H9 (cell line): Measurements from ENCODE around the gene MARF1. TPM values are rescaled to one million over a fixed set of nuclear protein-coding genes. Genes with fewer than 3 reads are reported as not detected.

Experiments
- DNase-seq: peaks from one replicate; pipeline ENCODE4 v3.0.0-alpha.2; 2017
- H2AFZ ChIP-seq: one replicate; pipeline ENCODE4 v1.6.1; 2013; ENCODE audit warnings: mild to moderate bottlenecking, low read length, control low read depth, moderate library complexity
- H2AK5ac ChIP-seq: 2 replicates; pipeline ENCODE4 v1.6.1; 2013; ENCODE audit warnings: low read length, control low read depth, mixed read lengths; ENCODE audit not compliant: insufficient read length
- H2BK120ac ChIP-seq: one replicate; pipeline ENCODE4 v1.6.1; 2013; ENCODE audit warnings: low read depth, mild to moderate bottlenecking, low read length, control low read depth, inconsistent platforms; ENCODE audit not compliant: poor library complexity, severe bottlenecking
- H2BK12ac ChIP-seq: 2 replicates; pipeline ENCODE4 v1.6.1; 2013; ENCODE audit warnings: low read length, control low read depth, mixed read lengths, low read depth; ENCODE audit not compliant: insufficient read length
- H2BK15ac ChIP-seq: 2 replicates; pipeline ENCODE4 v1.6.1; 2013; ENCODE audit warnings: low read depth, low read length, control low read depth
- H2BK20ac ChIP-seq: one replicate; pipeline ENCODE4 v1.6.1; 2013; ENCODE audit warnings: low read depth, mild to moderate bottlenecking, low read length, control low read depth, inconsistent platforms; ENCODE audit not compliant: poor library complexity, severe bottlenecking
- H2BK5ac ChIP-seq: 2 replicates; pipeline ENCODE4 v1.6.1; 2013; ENCODE audit warnings: low read length, control low read depth, mixed read lengths; ENCODE audit not compliant: insufficient read length
- H3K14ac ChIP-seq: 2 replicates; pipeline ENCODE4 v1.6.1; 2013; ENCODE audit warnings: low read length, control low read depth; ENCODE audit not compliant: insufficient read depth
- H3K18ac ChIP-seq: 2 replicates; pipeline ENCODE4 v1.6.1; 2013; ENCODE audit warnings: low read depth, mild to moderate bottlenecking, mixed read lengths, low read length, control low read depth; ENCODE audit not compliant: insufficient read length
- H3K23ac ChIP-seq: 2 replicates; pipeline ENCODE4 v1.6.1; 2013; ENCODE audit warnings: low read length, control low read depth, mixed read lengths, low read depth; ENCODE audit not compliant: insufficient read length
- H3K23me2 ChIP-seq: 2 replicates; pipeline ENCODE4 v1.6.1; 2013; ENCODE audit warnings: low read depth, mild to moderate bottlenecking, mixed read lengths, low read length, control low read depth; ENCODE audit not compliant: insufficient read length, poor library complexity, severe bottlenecking
- H3K27ac ChIP-seq: 2 replicates; pipeline ENCODE4 v1.5.1; 2013; ENCODE audit warnings: low read length, control low read depth, mixed read lengths, low read depth; ENCODE audit not compliant: insufficient read length
- H3K27me3 ChIP-seq: 2 replicates; pipeline ENCODE4 v1.6.1; 2013; ENCODE audit warnings: low read length, control low read depth, inconsistent platforms; ENCODE audit not compliant: insufficient read depth
- H3K4ac ChIP-seq: 2 replicates; pipeline ENCODE4 v1.6.1; 2013; ENCODE audit warnings: low read depth, mild to moderate bottlenecking, control low read depth, inconsistent platforms, low read length, moderate library complexity
- H3K4me1 ChIP-seq: 2 replicates; pipeline ENCODE4 v1.6.1; 2013; ENCODE audit warnings: low read length, control low read depth, inconsistent platforms; ENCODE audit not compliant: insufficient read depth
- H3K4me2 ChIP-seq: 2 replicates; pipeline ENCODE4 v1.6.1; 2013; ENCODE audit warnings: low read length, control low read depth, mixed read lengths; ENCODE audit not compliant: insufficient read length, insufficient read depth
- H3K56ac ChIP-seq: 2 replicates; pipeline ENCODE4 v1.6.1; 2013; ENCODE audit warnings: low read depth, mild to moderate bottlenecking, mixed read lengths, low read length, control low read depth; ENCODE audit not compliant: insufficient read length
- H3K79me1 ChIP-seq: 2 replicates; pipeline ENCODE4 v1.6.1; 2013; ENCODE audit warnings: low read depth, mild to moderate bottlenecking, moderate library complexity, low read length, control low read depth, inconsistent platforms; ENCODE audit not compliant: insufficient read depth, poor library complexity, severe bottlenecking
- H3K79me2 ChIP-seq: 2 replicates; pipeline ENCODE4 v1.6.1; 2013; ENCODE audit warnings: low read length, control low read depth, inconsistent platforms; ENCODE audit not compliant: insufficient read depth
- H3K9ac ChIP-seq: 2 replicates; pipeline ENCODE4 v1.6.1; 2013; ENCODE audit warnings: low read length, control low read depth, mixed read lengths; ENCODE audit not compliant: insufficient read length; ENCODE audit errors: extremely low read depth
- H3K9me3 ChIP-seq: one replicate; pipeline ENCODE4 v1.6.1; 2013; ENCODE audit warnings: low read depth, low read length, inconsistent platforms; ENCODE audit not compliant: control insufficient read depth
- H3T11ph ChIP-seq: one replicate; pipeline ENCODE4 v1.6.1; 2013; ENCODE audit warnings: mild to moderate bottlenecking, low read length, control low read depth, inconsistent platforms
- H4K20me1 ChIP-seq: one replicate; pipeline ENCODE4 v1.6.1; 2013; ENCODE audit not compliant: control insufficient read depth, insufficient read length, insufficient read depth
- H4K5ac ChIP-seq: 2 replicates; pipeline ENCODE4 v1.6.1; 2013; ENCODE audit warnings: low read depth, mild to moderate bottlenecking, mixed read lengths, low read length, control low read depth; ENCODE audit not compliant: insufficient read length
- H4K8ac ChIP-seq: replicated peaks from 2 replicates; pipeline ENCODE4 v1.6.1; 2013; ENCODE audit warnings: low read length, control low read depth, mixed read lengths, low read depth; ENCODE audit not compliant: insufficient read length
- H4K91ac ChIP-seq: 2 replicates; pipeline ENCODE4 v1.6.1; 2013; ENCODE audit warnings: low read depth, mild to moderate bottlenecking, moderate library complexity, mixed read lengths, low read length, control low read depth; ENCODE audit not compliant: insufficient read length
- H3K27ac Mint-ChIP-seq, 3 experiments: 2 replicates in 2 of 3; 3 replicates in 1 of 3; pipeline ENCODE4 v1.8.0; 2020 to 2021; ENCODE audit warnings: mixed read lengths in 3 of 3, mild to moderate bottlenecking in 1 of 3, moderate library complexity in 1 of 3
- H3K27me3 Mint-ChIP-seq: 2 replicates; pipeline ENCODE4 v1.8.0; 2021; ENCODE audit warnings: low read depth, mild to moderate bottlenecking, moderate library complexity, mixed read lengths
- H3K36me3 Mint-ChIP-seq, 3 experiments: 2 replicates in 2 of 3; 3 replicates in 1 of 3; pipeline ENCODE4 v1.8.0; 2020 to 2021; ENCODE audit warnings: low read depth in 3 of 3, mixed read lengths in 3 of 3; ENCODE audit not compliant: insufficient read depth in 1 of 3
- H3K4me1 Mint-ChIP-seq, 2 experiments: 2 replicates each; pipeline ENCODE4 v1.8.0; 2020; ENCODE audit warnings: mixed read lengths in 2 of 2
- H3K4me3 Mint-ChIP-seq, 2 experiments: 2 replicates in 1 of 2; 3 replicates in 1 of 2; pipeline ENCODE4 v1.8.0; 2020 to 2021; ENCODE audit warnings: mild to moderate bottlenecking in 2 of 2, mixed read lengths in 2 of 2, moderate library complexity in 1 of 2
- H3K9me3 Mint-ChIP-seq, 2 experiments: 2 replicates in 1 of 2; 3 replicates in 1 of 2; pipeline ENCODE4 v1.8.0; 2020; ENCODE audit warnings: mild to moderate bottlenecking in 2 of 2, mixed read lengths in 2 of 2, moderate library complexity in 1 of 2
- WGBS: extraction: QIAGEN DNeasy Blood & Tissue Kit; methylation state at CpG from one replicate; pipeline ENCODE4 v1.1.7; 2013; ENCODE audit warnings: missing lambda C conversion rate, low lambda C conversion rate, mixed read lengths; ENCODE audit not compliant: insufficient read length; ENCODE audit errors: extremely low coverage; 5-methylcytosine and 5-hydroxymethylcytosine counted together
- total RNA-seq: library from RNA; stranded (reverse); gene quantifications from 2 replicates; pipeline ENCODE4 v1.2.1, GENCODE V29; 2021
- TF ChIP-seq, protein P1 (sequence below): fragments of 200-600 bp; sonication (generic); conservative IDR thresholded peaks from 3 replicates; pipeline ENCODE4 v1.8.0; 2021; ENCODE audit warnings: antibody characterized with exemption, mild to moderate bottlenecking

Gene MARF1
- total RNA-seq, 1 experiment from 2014 or later: 23.3 TPM

DNA sequence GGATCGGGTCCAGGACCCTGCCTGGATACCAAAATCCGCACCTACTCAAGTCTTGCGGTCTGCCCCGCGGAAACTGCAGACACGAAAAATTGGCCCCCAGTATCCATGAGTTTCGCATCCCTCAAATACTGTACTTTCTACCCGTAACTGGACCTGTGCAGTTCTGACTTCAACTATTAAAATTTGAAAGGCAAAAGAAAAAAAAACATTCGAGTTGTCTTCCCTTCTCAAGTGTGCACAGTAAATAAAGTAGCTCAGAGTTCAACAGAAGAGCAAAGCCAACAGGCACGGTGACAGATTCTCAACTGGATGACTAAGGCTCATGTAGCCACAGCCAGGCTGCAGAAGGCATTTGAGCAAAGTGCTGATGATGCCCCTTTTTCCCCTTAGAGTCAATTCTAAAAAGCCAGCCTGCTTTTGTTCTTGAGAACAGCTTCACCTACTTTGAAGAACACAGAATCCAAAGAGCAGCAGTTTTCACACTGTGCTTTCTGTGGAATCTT is 32.5 kb downstream of the MARF1 start:
- H4K20me1 ChIP-seq: no peaks in the 10 kb centered on the region
- H4K8ac ChIP-seq: no peak overlapping the region
- H2BK15ac ChIP-seq: no peak overlapping the region
- H3K14ac ChIP-seq: no peak overlapping the region
- H3T11ph ChIP-seq: no peak overlapping the region
- no peak overlapping the region for H2BK5ac ChIP-seq
- H3K9me3 ChIP-seq: no peaks in the 10 kb centered on the region
- Mint-ChIP-seq H3K9me3 (no peaks in the 10 kb centered on the region), H3K36me3 (peaks cover 16 to 79% (median 59%) of the 10 kb centered on the region in 3 experiments; a peak in 6 of 7 replicates), H3K4me1 (peaks cover 3 to 11% of the 10 kb centered on the region in 2 experiments), H3K4me3 (no peak overlapping the region), H3K27ac (no peak overlapping the region; a peak in 1 of 7 replicates), H3K27me3 (no peaks in the 10 kb centered on the region)
- H3K27me3 ChIP-seq: no peaks in the 10 kb centered on the region
- no peak overlapping the region for H3K23ac ChIP-seq
- H3K79me2 ChIP-seq: no peaks in the 10 kb centered on the region
- no peak overlapping the region for H2AFZ ChIP-seq
- H3K56ac ChIP-seq: no peak overlapping the region
- H3K79me1 ChIP-seq: no peaks in the 10 kb centered on the region
- WGBS: no CpG with 5 or more reads among the region's 10 CpGs
- H3K4me1 ChIP-seq: no peaks in the 10 kb centered on the region
- no peak overlapping the region for H2BK20ac ChIP-seq
- no peak overlapping the region for H2BK120ac ChIP-seq
- TF ChIP-seq, protein P1, sequence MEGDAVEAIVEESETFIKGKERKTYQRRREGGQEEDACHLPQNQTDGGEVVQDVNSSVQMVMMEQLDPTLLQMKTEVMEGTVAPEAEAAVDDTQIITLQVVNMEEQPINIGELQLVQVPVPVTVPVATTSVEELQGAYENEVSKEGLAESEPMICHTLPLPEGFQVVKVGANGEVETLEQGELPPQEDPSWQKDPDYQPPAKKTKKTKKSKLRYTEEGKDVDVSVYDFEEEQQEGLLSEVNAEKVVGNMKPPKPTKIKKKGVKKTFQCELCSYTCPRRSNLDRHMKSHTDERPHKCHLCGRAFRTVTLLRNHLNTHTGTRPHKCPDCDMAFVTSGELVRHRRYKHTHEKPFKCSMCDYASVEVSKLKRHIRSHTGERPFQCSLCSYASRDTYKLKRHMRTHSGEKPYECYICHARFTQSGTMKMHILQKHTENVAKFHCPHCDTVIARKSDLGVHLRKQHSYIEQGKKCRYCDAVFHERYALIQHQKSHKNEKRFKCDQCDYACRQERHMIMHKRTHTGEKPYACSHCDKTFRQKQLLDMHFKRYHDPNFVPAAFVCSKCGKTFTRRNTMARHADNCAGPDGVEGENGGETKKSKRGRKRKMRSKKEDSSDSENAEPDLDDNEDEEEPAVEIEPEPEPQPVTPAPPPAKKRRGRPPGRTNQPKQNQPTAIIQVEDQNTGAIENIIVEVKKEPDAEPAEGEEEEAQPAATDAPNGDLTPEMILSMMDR: no peak
- no peak overlapping the region for H3K4ac ChIP-seq
- no peak overlapping the region for H3K4me2 ChIP-seq
- no peak overlapping the region for H2BK12ac ChIP-seq
- DNase-seq: no peak
- no peak overlapping the region for H3K18ac ChIP-seq
- H3K27ac ChIP-seq: no peak overlapping the region
- H3K9ac ChIP-seq: no peak overlapping the region
- H3K23me2 ChIP-seq: no peaks in the 10 kb centered on the region
- H2AK5ac ChIP-seq: no peak overlapping the region
- H4K91ac ChIP-seq: no peak overlapping the region
- H4K5ac ChIP-seq: no peak overlapping the region
